ENCODE results near the gene ARID3A. TPM values are rescaled to one million over a fixed set of nuclear protein-coding genes. Genes with fewer than 3 reads are reported as not detected.
"Not testable (repeated sequence)": the region's sequence is repeated elsewhere in the genome, so short reads cannot be mapped to it uniquely, and the experiment has no call there.

ARID3A gene
- total RNA-seq, 4 donors from 2014 or later = 1.8 to 9.9 (median 7.8) TPM

GRCh38 chr19:955803-956765, 30.2 kb downstream of the ARID3A start:
- DNase-seq (no peak), ATAC-seq (no peak)
- peaks cover 0 to 20% (median 11%) of the 10 kb centered on the region in 3 donors for H3K27me3 ChIP-seq
- H3K27ac ChIP-seq = no peak overlapping the region
- H3K9me3 ChIP-seq = no peaks in the 10 kb centered on the region
- in situ Hi-C loops (cut with MboI; ENCODE audit: low sequenced_read_pairs in 4 of 4) (no loop called here), intact Hi-C loops (cut with DNase I; ENCODE audit: low total_unique reads) (no loop called here)
- no peaks in the 10 kb centered on the region for H3K36me3 ChIP-seq
- TF ChIP-seq POLR2A (IDR thresholded peaks at IDR 0.05) (no peak), CTCF (IDR thresholded peaks at IDR 0.05 in 4 of 5, conservative IDR thresholded peaks at IDR 0.05 in 1 of 5) (no peak)
- H3K4me1 ChIP-seq = no peaks in the 10 kb centered on the region
- H3K4me3 ChIP-seq = no peak overlapping the region

GRCh38 chr19:956766-957440, 31.1 kb downstream of the ARID3A start:
- no peaks in the 10 kb centered on the region for H3K36me3 ChIP-seq
- H3K27ac ChIP-seq = no peak overlapping the region
- TF ChIP-seq POLR2A (IDR thresholded peaks at IDR 0.05) = no peak
- TF ChIP-seq CTCF (IDR thresholded peaks at IDR 0.05 in 4 of 5, conservative IDR thresholded peaks at IDR 0.05 in 1 of 5) = no peak
- no peaks in the 10 kb centered on the region for H3K4me1 ChIP-seq
- ATAC-seq (no peak), DNase-seq (no peak)
- no peaks in the 10 kb centered on the region for H3K9me3 ChIP-seq
- H3K27me3 ChIP-seq = peaks cover 0 to 20% (median 11%) of the 10 kb centered on the region in 3 donors
- in situ Hi-C loops (cut with MboI; ENCODE audit: low sequenced_read_pairs in 4 of 4) = no loop called here
- intact Hi-C loops (cut with DNase I; ENCODE audit: low total_unique reads) = no loop called here
- H3K4me3 ChIP-seq = no peak overlapping the region

- H3K27ac ChIP-seq; DNase-seq; H3K4me3 ChIP-seq; H3K9me3 ChIP-seq; H3K4me1 ChIP-seq; intact Hi-C loops (cut with DNase I; ENCODE audit: low total_unique reads); in situ Hi-C loops (cut with MboI; ENCODE audit: low sequenced_read_pairs in 4 of 4); ATAC-seq; H3K36me3 ChIP-seq: not testable (repeated sequence)
- H3K27me3 ChIP-seq = peaks cover 0 to 18% (median 11%) of the 10 kb centered on the region in 3 donors
Observed at GRCh38 chr19:957578-957977, 31.7 kb downstream of the ARID3A start.

GRCh38 chr19:958967-959855, 33.4 kb downstream of the ARID3A start:
- peaks cover 0 to 8% (median 7%) of the 10 kb centered on the region in 3 donors for H3K27me3 ChIP-seq
- no peak for TF ChIP-seq CTCF (IDR thresholded peaks at IDR 0.05 in 4 of 5, conservative IDR thresholded peaks at IDR 0.05 in 1 of 5)
- no peak for TF ChIP-seq POLR2A (IDR thresholded peaks at IDR 0.05)
- no peak overlapping the region for H3K4me3 ChIP-seq
- DNase-seq (no peak), ATAC-seq (no peak)
- in situ Hi-C loops (cut with MboI; ENCODE audit: low sequenced_read_pairs in 4 of 4) (no loop called here), intact Hi-C loops (cut with DNase I; ENCODE audit: low total_unique reads) (no loop called here)
- no peaks in the 10 kb centered on the region for H3K4me1 ChIP-seq
- no peaks in the 10 kb centered on the region for H3K9me3 ChIP-seq
- no peak overlapping the region for H3K27ac ChIP-seq
- no peaks in the 10 kb centered on the region for H3K36me3 ChIP-seq

Data from gastrocnemius medialis (tissue), 4 donors.